Neural progenitor cell (in vitro differentiated cells): Measurements from ENCODE around the gene ASXL3. TPM values are rescaled to one million over a fixed set of nuclear protein-coding genes. Genes with fewer than 3 reads are reported as not detected.

ENCODE experiments used
- DNase-seq: peaks from one replicate; pipeline ENCODE4 v3.0.0-alpha.2; 2016; ENCODE audit warnings: low spot score
- H2AFZ ChIP-seq: fragments of 200-600 bp; sonication (generic); replicated peaks from 2 replicates; pipeline ENCODE4 v1.6.1; 2016; ENCODE audit warnings: antibody characterized with exemption
- H3F3A ChIP-seq: fragments of 200-600 bp; sonication (generic); 2 replicates; pipeline ENCODE4 v1.6.1; 2016; ENCODE audit warnings: antibody characterized with exemption, low read depth
- H3K27ac ChIP-seq: fragments of 200-600 bp; sonication (generic); 2 replicates; pipeline ENCODE4 v1.5.1; 2016; ENCODE audit warnings: mild to moderate bottlenecking
- H3K27me3 ChIP-seq: fragments of 200-600 bp; sonication (generic); 2 replicates; pipeline ENCODE4 v1.6.1; 2016; ENCODE audit warnings: mild to moderate bottlenecking, moderate library complexity
- H3K36me3 ChIP-seq: fragments of 200-600 bp; sonication (generic); 2 replicates; pipeline ENCODE4 v1.5.1; 2016
- H3K4me1 ChIP-seq: fragments of 200-600 bp; sonication (generic); 2 replicates; pipeline ENCODE4 v1.6.1; 2016; ENCODE audit warnings: mixed run types
- H3K4me2 ChIP-seq: fragments of 200-600 bp; sonication (generic); 2 replicates; pipeline ENCODE4 v1.6.1; 2016
- H3K4me3 ChIP-seq: fragments of 200-600 bp; sonication (generic); 2 replicates; pipeline ENCODE4 v1.5.1; 2016
- H3K79me2 ChIP-seq: fragments of 200-600 bp; sonication (generic); 2 replicates; pipeline ENCODE4 v1.6.1; 2016; ENCODE audit warnings: low read depth
- H3K9ac ChIP-seq: fragments of 200-600 bp; sonication (generic); 2 replicates; pipeline ENCODE4 v1.6.1; 2016
- H3K9me3 ChIP-seq: fragments of 200-600 bp; sonication (generic); 2 replicates; pipeline ENCODE4 v1.5.1; 2016; ENCODE audit warnings: low read depth
- H4K20me1 ChIP-seq: fragments of 200-600 bp; sonication (generic); 2 replicates; pipeline ENCODE4 v1.6.1; 2016; ENCODE audit warnings: low read depth
- H3K27ac Mint-ChIP-seq: 3 replicates; pipeline ENCODE4 v1.8.0; 2021; ENCODE audit warnings: mixed read lengths
- H3K27me3 Mint-ChIP-seq: 2 replicates; pipeline ENCODE4 v1.8.0; 2022; ENCODE audit warnings: low read depth, mild to moderate bottlenecking, inconsistent platforms, moderate library complexity, mixed read lengths; ENCODE audit not compliant: insufficient read depth
- H3K36me3 Mint-ChIP-seq: 3 replicates; pipeline ENCODE4 v1.8.0; 2021; ENCODE audit warnings: mixed read lengths
- H3K4me1 Mint-ChIP-seq: 3 replicates; pipeline ENCODE4 v1.8.0; 2021; ENCODE audit warnings: mixed read lengths
- H3K4me3 Mint-ChIP-seq: 3 replicates; pipeline ENCODE4 v1.8.0; 2021; ENCODE audit warnings: mild to moderate bottlenecking, moderate library complexity, mixed read lengths
- H3K9me3 Mint-ChIP-seq: 3 replicates; pipeline ENCODE4 v1.8.0; 2020; ENCODE audit warnings: mixed read lengths
- EZH2 ChIP-seq: fragments of 200-600 bp; sonication (generic); IDR thresholded peaks from 2 replicates; pipeline ENCODE4 v1.6.1; 2017; ENCODE audit warnings: antibody characterized with exemption, mild to moderate bottlenecking, moderate library complexity
- EZH2phosphoT487 ChIP-seq: fragments of 200-600 bp; sonication (generic); IDR thresholded peaks from 2 replicates; pipeline ENCODE4 v1.6.1; 2017; ENCODE audit warnings: antibody characterized with exemption
- total RNA-seq: library from RNA; depleted of rRNA; stranded (reverse); fragments of >200 nt; gene quantifications from 2 replicates; pipeline ENCODE4 v1.2.3, GENCODE V29; 2015; ENCODE audit warnings: low replicate concordance
- TF ChIP-seq, protein P1 (sequence below): fragments of 200-600 bp; sonication (generic); IDR thresholded peaks from 2 replicates; pipeline ENCODE4 v1.5.1; 2017; ENCODE audit warnings: antibody characterized with exemption, mild to moderate bottlenecking

The ASXL3 gene
- total RNA-seq, 1 donor from 2014 or later: 5.1 TPM

DNA sequence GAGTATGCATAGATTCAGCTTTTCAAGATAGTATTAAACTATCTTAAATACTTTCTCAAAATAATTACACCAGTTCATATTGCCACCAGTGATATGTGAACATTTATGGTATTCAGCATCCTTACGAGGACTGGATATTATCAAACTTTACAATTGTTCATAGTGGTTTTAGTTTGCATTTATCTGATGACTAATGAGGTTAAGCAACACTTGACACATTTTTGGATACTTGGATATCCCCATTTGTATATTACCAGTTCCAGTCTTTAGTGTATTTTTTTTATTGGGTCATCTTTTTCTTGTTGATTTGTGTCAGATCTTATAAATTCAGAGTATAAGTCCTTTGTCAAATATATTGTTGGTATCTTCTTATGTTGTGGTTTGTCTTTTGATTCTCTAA lies 128.4 kb downstream of the ASXL3 start:
- no peak for DNase-seq
- Histone ChIP-seq H3K27ac (no peak overlapping the region), H3F3A (no peaks in the 10 kb centered on the region), H2AFZ (no peak overlapping the region), H3K79me2 (no peaks in the 10 kb centered on the region), H4K20me1 (no peaks in the 10 kb centered on the region), H3K9me3 (no peaks in the 10 kb centered on the region), H3K36me3 (no peaks in the 10 kb centered on the region), H3K4me1 (no peaks in the 10 kb centered on the region), H3K27me3 (no peaks in the 10 kb centered on the region), H3K4me2 (no peak overlapping the region), H3K9ac (no peak overlapping the region), H3K4me3 (no peak overlapping the region)
- no peaks in the 10 kb centered on the region for H3K4me1 Mint-ChIP-seq
- H3K27ac Mint-ChIP-seq: no peak overlapping the region
- H3K27me3 Mint-ChIP-seq: no peaks in the 10 kb centered on the region
- peaks cover 5% of the 10 kb centered on the region for H3K36me3 Mint-ChIP-seq
- TF ChIP-seq EZH2: no peak
- TF ChIP-seq EZH2phosphoT487: no peak
- TF ChIP-seq, protein P1, sequence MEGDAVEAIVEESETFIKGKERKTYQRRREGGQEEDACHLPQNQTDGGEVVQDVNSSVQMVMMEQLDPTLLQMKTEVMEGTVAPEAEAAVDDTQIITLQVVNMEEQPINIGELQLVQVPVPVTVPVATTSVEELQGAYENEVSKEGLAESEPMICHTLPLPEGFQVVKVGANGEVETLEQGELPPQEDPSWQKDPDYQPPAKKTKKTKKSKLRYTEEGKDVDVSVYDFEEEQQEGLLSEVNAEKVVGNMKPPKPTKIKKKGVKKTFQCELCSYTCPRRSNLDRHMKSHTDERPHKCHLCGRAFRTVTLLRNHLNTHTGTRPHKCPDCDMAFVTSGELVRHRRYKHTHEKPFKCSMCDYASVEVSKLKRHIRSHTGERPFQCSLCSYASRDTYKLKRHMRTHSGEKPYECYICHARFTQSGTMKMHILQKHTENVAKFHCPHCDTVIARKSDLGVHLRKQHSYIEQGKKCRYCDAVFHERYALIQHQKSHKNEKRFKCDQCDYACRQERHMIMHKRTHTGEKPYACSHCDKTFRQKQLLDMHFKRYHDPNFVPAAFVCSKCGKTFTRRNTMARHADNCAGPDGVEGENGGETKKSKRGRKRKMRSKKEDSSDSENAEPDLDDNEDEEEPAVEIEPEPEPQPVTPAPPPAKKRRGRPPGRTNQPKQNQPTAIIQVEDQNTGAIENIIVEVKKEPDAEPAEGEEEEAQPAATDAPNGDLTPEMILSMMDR: no peak
- no peak overlapping the region for H3K4me3 Mint-ChIP-seq
- no peaks in the 10 kb centered on the region for H3K9me3 Mint-ChIP-seq

DNA sequence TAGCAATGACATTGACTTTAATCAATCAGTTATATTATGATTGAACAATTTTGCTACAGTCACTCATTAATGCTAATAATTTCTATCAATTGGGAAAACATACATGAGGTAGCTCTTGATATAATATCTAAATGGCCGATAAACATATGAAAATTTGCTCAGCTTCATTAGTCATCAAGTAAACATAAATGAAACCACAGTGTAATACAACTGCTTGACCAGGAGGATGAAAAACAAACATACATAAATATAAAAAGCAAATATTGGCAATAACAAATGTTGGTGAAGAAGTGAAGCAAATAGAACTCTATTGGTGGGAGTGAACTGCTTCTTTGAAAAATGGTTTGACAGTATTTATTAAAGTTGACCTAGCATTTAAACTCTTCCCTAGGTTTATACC lies 130.9 kb downstream of the ASXL3 start:
- H3K4me3 ChIP-seq: no peak overlapping the region
- H3F3A ChIP-seq: no peaks in the 10 kb centered on the region
- no peak overlapping the region for H3K27ac ChIP-seq
- no peaks in the 10 kb centered on the region for H3K9me3 Mint-ChIP-seq
- no peaks in the 10 kb centered on the region for H3K36me3 ChIP-seq
- H2AFZ ChIP-seq: no peak overlapping the region
- H3K4me3 Mint-ChIP-seq: no peak overlapping the region
- DNase-seq: no peak
- no peak for TF ChIP-seq EZH2
- no peak for TF ChIP-seq EZH2phosphoT487
- TF ChIP-seq, protein P1: no peak
- no peak overlapping the region for H3K9ac ChIP-seq
- no peaks in the 10 kb centered on the region for H4K20me1 ChIP-seq
- no peaks in the 10 kb centered on the region for H3K27me3 Mint-ChIP-seq
- H3K27ac Mint-ChIP-seq: no peak overlapping the region
- H3K9me3 ChIP-seq: no peaks in the 10 kb centered on the region
- H3K36me3 Mint-ChIP-seq: peaks cover 10% of the 10 kb centered on the region
- no peak overlapping the region for H3K4me2 ChIP-seq
- no peaks in the 10 kb centered on the region for H3K4me1 ChIP-seq
- H3K4me1 Mint-ChIP-seq: no peaks in the 10 kb centered on the region
- H3K79me2 ChIP-seq: no peaks in the 10 kb centered on the region
- H3K27me3 ChIP-seq: no peaks in the 10 kb centered on the region

DNA sequence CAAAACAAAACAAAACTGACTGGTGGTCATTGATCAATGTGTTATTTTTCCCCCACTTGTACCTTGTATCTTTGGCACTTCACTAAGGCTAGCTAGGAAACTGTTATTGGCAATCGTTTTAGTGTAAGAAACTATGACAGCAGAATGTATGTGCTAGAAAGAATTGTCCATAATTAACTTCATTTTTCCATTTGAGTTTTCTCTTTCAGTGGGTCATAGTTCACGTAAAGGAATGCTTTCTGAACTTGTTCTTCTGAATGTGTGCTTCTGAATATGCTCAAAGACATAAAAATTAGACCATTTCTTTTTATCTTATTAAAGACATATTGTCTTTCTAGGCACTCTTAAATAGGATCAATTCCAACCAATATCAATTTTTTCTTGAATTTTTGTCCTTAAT lies 132.2 kb downstream of the ASXL3 start:
- Histone ChIP-seq H3K9ac (no peak overlapping the region), H3K27me3 (no peaks in the 10 kb centered on the region), H3K9me3 (no peaks in the 10 kb centered on the region), H2AFZ (no peak overlapping the region), H3K79me2 (no peaks in the 10 kb centered on the region), H3K27ac (no peak overlapping the region), H3K4me1 (no peaks in the 10 kb centered on the region), H3K4me2 (no peak overlapping the region), H4K20me1 (no peaks in the 10 kb centered on the region), H3K4me3 (no peak overlapping the region), H3K36me3 (no peaks in the 10 kb centered on the region), H3F3A (no peaks in the 10 kb centered on the region)
- no peaks in the 10 kb centered on the region for H3K27me3 Mint-ChIP-seq
- no peak for TF ChIP-seq EZH2
- no peak for TF ChIP-seq EZH2phosphoT487
- TF ChIP-seq, protein P1: no peak
- peaks cover 18% of the 10 kb centered on the region for H3K36me3 Mint-ChIP-seq
- no peaks in the 10 kb centered on the region for H3K4me1 Mint-ChIP-seq
- H3K27ac Mint-ChIP-seq: no peak overlapping the region
- no peaks in the 10 kb centered on the region for H3K9me3 Mint-ChIP-seq
- no peak for DNase-seq
- no peak overlapping the region for H3K4me3 Mint-ChIP-seq

DNA sequence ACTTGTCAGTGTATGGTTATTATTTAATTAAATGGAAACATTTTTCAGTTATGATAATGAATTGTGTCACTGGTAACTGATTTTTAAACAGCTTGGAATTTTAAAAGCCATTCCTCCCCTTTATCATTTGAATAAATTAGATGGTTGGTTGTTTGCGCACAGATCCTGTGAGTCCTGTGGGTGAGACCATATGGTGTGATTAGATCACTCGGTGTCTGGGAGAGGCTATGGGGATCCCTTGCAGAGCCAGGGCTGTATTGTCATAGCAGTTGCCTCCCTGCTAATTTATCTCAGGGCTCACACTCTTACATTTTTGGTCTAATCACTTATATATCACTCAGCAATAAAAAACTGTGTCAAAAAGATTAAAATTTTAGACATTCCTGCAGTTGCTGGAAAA lies 133.5 kb downstream of the ASXL3 start:
- no peaks in the 10 kb centered on the region for H3K79me2 ChIP-seq
- no peak overlapping the region for H3K4me3 ChIP-seq
- no peaks in the 10 kb centered on the region for H3F3A ChIP-seq
- no peaks in the 10 kb centered on the region for H3K27me3 Mint-ChIP-seq
- no peak overlapping the region for H3K4me2 ChIP-seq
- no peak overlapping the region for H3K27ac ChIP-seq
- DNase-seq: no peak
- no peaks in the 10 kb centered on the region for H3K36me3 ChIP-seq
- H3K9me3 Mint-ChIP-seq: no peaks in the 10 kb centered on the region
- no peaks in the 10 kb centered on the region for H3K9me3 ChIP-seq
- peaks cover 15% of the 10 kb centered on the region for H3K36me3 Mint-ChIP-seq
- H2AFZ ChIP-seq: no peak overlapping the region
- H3K27me3 ChIP-seq: no peaks in the 10 kb centered on the region
- no peaks in the 10 kb centered on the region for H3K4me1 ChIP-seq
- no peak overlapping the region for H3K9ac ChIP-seq
- H4K20me1 ChIP-seq: no peaks in the 10 kb centered on the region
- H3K4me1 Mint-ChIP-seq: no peaks in the 10 kb centered on the region
- H3K4me3 Mint-ChIP-seq: no peak overlapping the region
- TF ChIP-seq, protein P1: no peak
- no peak for TF ChIP-seq EZH2
- TF ChIP-seq EZH2phosphoT487: no peak
- no peak overlapping the region for H3K27ac Mint-ChIP-seq
